Ovary (tissue), 9 donors: ENCODE results near the gene POLD3. TPM values are rescaled to one million over a fixed set of nuclear protein-coding genes. Genes with fewer than 3 reads are reported as not detected.
"Not testable (repeated sequence)": the region's sequence is repeated elsewhere in the genome, so short reads cannot be mapped to it uniquely, and the experiment has no call there.

Experiments
- DNase-seq, 5 donors: peaks; one replicate each; pipeline ENCODE4 v3.0.0-alpha.2; 2019 to 2020
- H3K27ac ChIP-seq, 2 donors: fragments of 200-600 bp; one replicate each; pipeline versions ENCODE4 v1.5.1 to v1.8.0; 2019 to 2022
- H3K27me3 ChIP-seq: fragments of 200-600 bp; one replicate; pipeline ENCODE4 v1.8.0; 2022
- H3K36me3 ChIP-seq: fragments of 200-600 bp; sonication (generic); one replicate; pipeline ENCODE4 v1.5.1; 2019
- H3K4me1 ChIP-seq: one replicate; pipeline ENCODE4 v1.8.1; 2013; ENCODE audit warnings: mild to moderate bottlenecking, moderate library complexity; ENCODE audit not compliant: insufficient read depth
- H3K4me3 ChIP-seq: fragments of 200-600 bp; sonication (generic); one replicate; pipeline ENCODE4 v1.5.1; 2017
- H3K9me3 ChIP-seq, 2 donors: fragments of 200-600 bp in 1 of 2; sonication (generic) in 1 of 2; one replicate each; pipeline versions ENCODE4 v1.5.1 to v1.8.1; 2013 to 2019; ENCODE audit warnings: mild to moderate bottlenecking in 1 of 2, moderate library complexity in 1 of 2
- EP300 ChIP-seq: sonication (generic); formaldehyde crosslinking; IDR thresholded peaks from one replicate; pipeline ENCODE4 v1.6.1; 2017; ENCODE audit warnings: antibody characterized with exemption
- POLR2A ChIP-seq: fragments of 450-650 bp; IDR thresholded peaks from one replicate; pipeline ENCODE4 v1.6.1; 2017; ENCODE audit warnings: antibody characterized with exemption, mild to moderate bottlenecking, moderate library complexity
- WGBS, 3 donors: extraction: QIAGEN DNeasy Blood & Tissue Kit in 1 of 3; methylation state at CpG; one replicate each; pipeline versions ENCODE4 v1.1.5 to v1.1.7; 2013 to 2017; 5-methylcytosine and 5-hydroxymethylcytosine counted together
- intact Hi-C, 4 donors: fragments of 100-400 bp; cut with DNase I; formaldehyde crosslinking; loops; one replicate each; pipeline versions ENCODE4 v1.11.0 to v1.15.1; 2022 to 2023
- polyA plus RNA-seq, 2 donors: library from polyadenylated mRNA; stranded (reverse); fragments of 200-250 nt in 1 of 2; fragments of 350-450 nt in 1 of 2; fragmentation: Illumina TruSeq in 1 of 2; extraction: RNeasy Lipid Tissue Mini Kit (QIAGEN cat#74804) in 1 of 2; gene quantifications; one replicate each; pipeline ENCODE4 v1.2.3, GENCODE V29; 2013 to 2014
- total RNA-seq, 7 donors: library from RNA; depleted of rRNA in 2 of 7; stranded (reverse); fragments of >200 nt in 2 of 7; fragmentation: NEBNext Ultra II Directional in 3 of 7; extraction: Animal tissue kit (Norgen Biotek cat#: 25700) in 3 of 7; gene quantifications; one replicate each; pipeline versions ENCODE4 v1.1.0 to v1.2.4, GENCODE V29; 2016 to 2023
- TF ChIP-seq, protein P1 (sequence below), 3 donors: fragments of 450-650 bp in 2 of 3; fragments of 200-600 bp in 1 of 3; IDR thresholded peaks; one replicate each; pipeline versions ENCODE4 v1.5.1 to v1.8.0; 2016 to 2022; ENCODE audit warnings: antibody characterized with exemption in 3 of 3, mild to moderate bottlenecking in 1 of 3
- donor health status: DM: no; HTN: no; CAD: no; lungs with moderate emphysema.
- donor health status: DM: no; HTN: no; CAD: no.
- donor health status: Bipolar disorder and iron deficiency.
- donor health status: DM: yes; HTN: yes; CAD: no.
- donor health status: DM: no; HTN: no; CAD: no.
- donor health status: DM: yes; HTN: yes; CAD: no.

Gene POLD3
- total and polyA plus RNA-seq, 9 donors: 8.2 to 19.0 (median 17.0) TPM

GRCh38 chr11:74577624-74578396 is 14.6 kb upstream of the POLD3 start:
- Histone ChIP-seq H3K27me3 (no peaks in the 10 kb centered on the region), H3K4me3 (no peak overlapping the region), H3K27ac (no peak overlapping the region), H3K4me1 (no peaks in the 10 kb centered on the region), H3K36me3 (no peaks in the 10 kb centered on the region), H3K9me3 (no peaks in the 10 kb centered on the region)
- DNase-seq: no peak
- 67 to 70% (median 67%) methylated on average over 6 of the region's 6 CpGs for WGBS, 3 donors
- TF ChIP-seq, protein P1, sequence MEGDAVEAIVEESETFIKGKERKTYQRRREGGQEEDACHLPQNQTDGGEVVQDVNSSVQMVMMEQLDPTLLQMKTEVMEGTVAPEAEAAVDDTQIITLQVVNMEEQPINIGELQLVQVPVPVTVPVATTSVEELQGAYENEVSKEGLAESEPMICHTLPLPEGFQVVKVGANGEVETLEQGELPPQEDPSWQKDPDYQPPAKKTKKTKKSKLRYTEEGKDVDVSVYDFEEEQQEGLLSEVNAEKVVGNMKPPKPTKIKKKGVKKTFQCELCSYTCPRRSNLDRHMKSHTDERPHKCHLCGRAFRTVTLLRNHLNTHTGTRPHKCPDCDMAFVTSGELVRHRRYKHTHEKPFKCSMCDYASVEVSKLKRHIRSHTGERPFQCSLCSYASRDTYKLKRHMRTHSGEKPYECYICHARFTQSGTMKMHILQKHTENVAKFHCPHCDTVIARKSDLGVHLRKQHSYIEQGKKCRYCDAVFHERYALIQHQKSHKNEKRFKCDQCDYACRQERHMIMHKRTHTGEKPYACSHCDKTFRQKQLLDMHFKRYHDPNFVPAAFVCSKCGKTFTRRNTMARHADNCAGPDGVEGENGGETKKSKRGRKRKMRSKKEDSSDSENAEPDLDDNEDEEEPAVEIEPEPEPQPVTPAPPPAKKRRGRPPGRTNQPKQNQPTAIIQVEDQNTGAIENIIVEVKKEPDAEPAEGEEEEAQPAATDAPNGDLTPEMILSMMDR (IDR thresholded peaks at IDR 0.05): no peak
- TF ChIP-seq EP300 (no peak), POLR2A (no peak)
- intact Hi-C loops: loop anchor here in 2 of 4 donors (10.0 kb wide), 2 partner anchors 123 to 323 kb away; no protein-coding TSS in a partner anchor

- WGBS, 3 donors: 75 to 81% (median 78%) methylated on average over 6 of the region's 6 CpGs
Observed at GRCh38 chr11:74579577-74580270, 12.7 kb upstream of the POLD3 start.

GRCh38 chr11:74581954-74582547 is 10.3 kb upstream of the POLD3 start:
- Histone ChIP-seq H3K4me1 (no peaks in the 10 kb centered on the region), H3K27me3 (no peaks in the 10 kb centered on the region), H3K27ac (no peak overlapping the region), H3K36me3 (no peaks in the 10 kb centered on the region), H3K4me3 (no peak overlapping the region), H3K9me3 (no peaks in the 10 kb centered on the region)
- 77 to 86% (median 86%) methylated on average over 4 of the region's 4 CpGs for WGBS, 3 donors
- TF ChIP-seq POLR2A: no peak
- TF ChIP-seq, protein P1 (IDR thresholded peaks at IDR 0.05): no peak
- no peak for TF ChIP-seq EP300
- intact Hi-C loops: no loop called here
- DNase-seq: no peak

More at GRCh38 chr11:74579577-74580270, 12.7 kb upstream of the POLD3 start:
- H3K27me3 ChIP-seq: no peaks in the 10 kb centered on the region
- H3K9me3 ChIP-seq: no peaks in the 10 kb centered on the region
- TF ChIP-seq, protein P1 (IDR thresholded peaks at IDR 0.05): no peak
- TF ChIP-seq POLR2A: no peak
- no peak for DNase-seq
- H3K27ac ChIP-seq: no peak overlapping the region
- no peaks in the 10 kb centered on the region for H3K4me1 ChIP-seq
- no peak overlapping the region for H3K4me3 ChIP-seq
- intact Hi-C loops: loop anchor here in 2 of 4 donors (10.0 kb wide), 2 partner anchors 125 to 325 kb away; no protein-coding TSS in a partner anchor
- no peaks in the 10 kb centered on the region for H3K36me3 ChIP-seq

DNA sequence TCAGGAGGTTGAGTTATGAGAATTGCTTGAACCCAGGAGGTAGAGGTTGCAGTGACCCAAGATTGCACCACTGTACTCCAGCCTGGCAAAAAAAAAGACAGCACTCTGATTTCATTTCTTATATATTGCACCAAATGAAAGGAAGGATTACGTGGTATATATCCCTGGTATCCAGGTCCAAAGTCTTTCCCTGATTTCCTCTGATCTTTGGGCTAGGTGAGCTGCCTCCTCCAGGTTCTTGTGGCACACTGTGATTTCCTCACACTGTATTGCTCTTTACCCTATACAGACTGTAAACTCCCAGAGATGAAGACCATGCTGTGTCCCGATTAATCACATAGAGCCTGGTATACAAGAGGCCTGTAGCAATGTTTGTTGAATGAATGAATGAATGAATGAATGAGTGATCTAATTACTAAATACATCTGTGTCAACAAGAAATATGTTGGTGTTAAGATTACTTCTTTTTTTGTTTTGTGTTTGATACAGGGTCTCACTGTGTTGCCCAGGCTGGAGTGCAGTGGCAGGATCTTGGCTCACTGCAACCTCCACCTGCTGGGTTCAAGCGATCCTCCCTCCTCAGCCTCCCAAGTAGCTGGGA is 9.3 kb upstream of the POLD3 start:
- WGBS, 3 donors: 74 to 83% (median 79%) methylated on average over 3 of the region's 3 CpGs

DNA sequence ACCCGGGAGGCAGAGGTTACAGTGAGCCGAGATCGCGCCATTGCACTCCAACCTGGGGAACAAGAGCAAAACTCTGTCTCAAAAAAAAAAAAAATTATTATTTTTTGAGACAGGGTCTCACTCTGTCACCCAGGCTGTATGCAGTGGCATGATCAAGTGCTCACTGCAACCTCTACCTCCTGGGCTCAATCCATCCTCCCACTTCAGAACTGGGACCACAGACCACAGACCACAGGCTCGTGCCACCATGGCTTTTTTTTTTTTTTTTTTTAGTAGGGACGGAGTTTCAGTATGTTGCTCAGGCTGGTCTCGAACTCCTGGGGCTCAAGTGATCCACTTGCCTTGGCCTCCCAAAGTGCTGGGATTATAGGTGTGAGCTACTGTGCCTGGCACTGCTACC is 1.9 kb upstream of the POLD3 start:
- 88 to 94% (median 91%) methylated on average over 7 of the region's 7 CpGs for WGBS, 3 donors
- H3K27me3 ChIP-seq, intact Hi-C loops, H3K4me3 ChIP-seq, H3K36me3 ChIP-seq, H3K9me3 ChIP-seq, H3K27ac ChIP-seq, H3K4me1 ChIP-seq, DNase-seq: not testable (repeated sequence)

More for the DNA sequence above, 9.3 kb upstream of the POLD3 start:
- no peak for DNase-seq
- intact Hi-C loops: no loop called here
- no peaks in the 10 kb centered on the region for H3K27me3 ChIP-seq
- H3K4me3 ChIP-seq: no peak overlapping the region
- H3K27ac ChIP-seq: no peak overlapping the region
- no peaks in the 10 kb centered on the region for H3K36me3 ChIP-seq
- no peaks in the 10 kb centered on the region for H3K4me1 ChIP-seq
- no peak for TF ChIP-seq EP300
- TF ChIP-seq, protein P1 (IDR thresholded peaks at IDR 0.05): no peak
- no peak for TF ChIP-seq POLR2A
- no peaks in the 10 kb centered on the region for H3K9me3 ChIP-seq
